ENCODE results near the gene RIMS3.

DNA sequence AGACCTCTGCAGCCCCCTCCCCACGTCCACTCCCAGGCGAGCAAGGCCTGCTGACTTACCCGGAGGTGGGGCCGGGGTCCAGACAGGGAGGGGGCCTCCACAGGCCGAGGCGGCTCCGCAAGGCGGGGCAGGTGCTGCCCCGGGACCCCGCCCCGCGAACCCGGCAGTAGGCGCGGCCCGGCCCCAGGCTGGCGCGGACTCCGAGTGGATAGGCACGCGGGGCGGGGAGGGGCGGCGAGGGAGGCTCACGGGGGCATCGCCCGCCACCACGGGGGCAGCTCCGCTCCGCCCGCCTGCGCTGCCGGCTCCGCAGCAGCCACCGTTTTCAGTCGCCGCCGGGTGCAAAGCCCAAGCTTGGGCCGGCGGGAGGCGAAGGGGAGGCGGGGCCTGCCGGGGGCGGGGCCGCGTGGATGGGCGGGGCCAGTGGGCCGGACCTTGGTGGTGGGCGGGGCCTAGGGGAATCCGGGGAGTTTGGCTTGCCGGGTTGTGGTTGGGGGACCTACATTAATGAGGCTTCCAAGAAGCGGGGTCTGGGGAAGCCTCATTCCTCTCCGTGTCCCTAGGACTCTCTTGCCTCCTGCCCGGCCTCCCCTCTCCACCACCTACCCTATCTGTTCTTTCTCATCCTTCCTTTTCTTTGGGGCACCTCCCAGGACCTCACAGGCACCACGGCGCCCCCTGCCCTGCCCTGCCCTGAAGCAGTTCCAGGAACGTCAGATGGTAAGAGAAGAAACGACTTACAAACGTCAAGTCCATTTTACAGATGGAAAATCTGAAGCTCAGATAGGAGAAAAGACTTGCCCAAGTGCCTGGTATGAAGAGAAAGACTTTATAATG lies at the start of gene RIMS3:
- TF ChIP-seq, protein P1, sequence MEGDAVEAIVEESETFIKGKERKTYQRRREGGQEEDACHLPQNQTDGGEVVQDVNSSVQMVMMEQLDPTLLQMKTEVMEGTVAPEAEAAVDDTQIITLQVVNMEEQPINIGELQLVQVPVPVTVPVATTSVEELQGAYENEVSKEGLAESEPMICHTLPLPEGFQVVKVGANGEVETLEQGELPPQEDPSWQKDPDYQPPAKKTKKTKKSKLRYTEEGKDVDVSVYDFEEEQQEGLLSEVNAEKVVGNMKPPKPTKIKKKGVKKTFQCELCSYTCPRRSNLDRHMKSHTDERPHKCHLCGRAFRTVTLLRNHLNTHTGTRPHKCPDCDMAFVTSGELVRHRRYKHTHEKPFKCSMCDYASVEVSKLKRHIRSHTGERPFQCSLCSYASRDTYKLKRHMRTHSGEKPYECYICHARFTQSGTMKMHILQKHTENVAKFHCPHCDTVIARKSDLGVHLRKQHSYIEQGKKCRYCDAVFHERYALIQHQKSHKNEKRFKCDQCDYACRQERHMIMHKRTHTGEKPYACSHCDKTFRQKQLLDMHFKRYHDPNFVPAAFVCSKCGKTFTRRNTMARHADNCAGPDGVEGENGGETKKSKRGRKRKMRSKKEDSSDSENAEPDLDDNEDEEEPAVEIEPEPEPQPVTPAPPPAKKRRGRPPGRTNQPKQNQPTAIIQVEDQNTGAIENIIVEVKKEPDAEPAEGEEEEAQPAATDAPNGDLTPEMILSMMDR (IDR thresholded peaks at IDR 0.05), result no peak; the same call in 1 of the 2 replicates
- no peak for TF ChIP-seq TCF7L2 (IDR thresholded peaks at IDR 0.05; ENCODE audit: low read depth, low read length)
